B cell (primary cell): ENCODE results near the gene WIPF1. TPM values are rescaled to one million over a fixed set of nuclear protein-coding genes. Genes with fewer than 3 reads are reported as not detected.
A peak's percentile ranks its signal among the peaks of the same experiment; 100 is the strongest.

Source experiments
- ATAC-seq: fragments of 200-7000 bp; cut with Tn5 transposase; one replicate; pipeline ENCODE4 v1.10.0; 2021; ENCODE audit warnings: low read depth, mild to moderate bottlenecking, moderate number of reproducible peaks, moderate library complexity
- CTCF ChIA-PET: fragments of 350-600 bp; sonication (Branson Sonifier 250); formaldehyde crosslinking; loops from one replicate; lab custom pipeline; 2021; ENCODE audit warnings: antibody characterized with exemption, inconsistent platforms; lab: Charles Lee
- POLR2A ChIA-PET: fragments of 350-600 bp; sonication (Branson Sonifier 250); formaldehyde crosslinking; loops from one replicate; lab custom pipeline; 2021; ENCODE audit warnings: antibody characterized with exemption; lab: Charles Lee
- DNase-seq: peaks from one replicate; pipeline ENCODE4 v3.0.0; 2013
- H2AFZ ChIP-seq: 2 replicates; pipeline ENCODE4 v1.6.1; 2012; ENCODE audit warnings: mild to moderate bottlenecking, low read depth, low read length; ENCODE audit not compliant: insufficient read depth, poor library complexity, severe bottlenecking
- H3K27ac ChIP-seq, 2 donors: 1 replicate in 1 of 2; 2 replicates in 1 of 2; pipeline ENCODE4 v1.5.1; 2012 to 2013; ENCODE audit warnings: low read length in 2 of 2, mild to moderate bottlenecking in 2 of 2, moderate library complexity in 1 of 2
- H3K27me3 ChIP-seq, 4 experiments: fragments of 200-600 bp in 1 of 4; sonication (generic) in 1 of 4; replicated peaks in 1 of 4; 1 replicate in 2 of 4; 2 replicates in 2 of 4; pipeline versions ENCODE4 v1.6.1 to v1.7.0; 2013 to 2016; ENCODE audit warnings: low read length in 3 of 4, mild to moderate bottlenecking in 2 of 4, mixed read lengths in 1 of 4, moderate library complexity in 1 of 4; ENCODE audit not compliant: insufficient read depth in 4 of 4, control insufficient read depth in 3 of 4; ENCODE audit errors: control extremely low read depth in 1 of 4
- H3K36me3 ChIP-seq, 2 experiments: replicated peaks in 1 of 2; 1 replicate in 1 of 2; 2 replicates in 1 of 2; pipeline versions ENCODE4 v1.6.1 to v1.7.1; 2013; ENCODE audit warnings: low read length in 1 of 2; ENCODE audit not compliant: insufficient read depth in 2 of 2, control insufficient read depth in 1 of 2; ENCODE audit errors: control extremely low read depth in 1 of 2, extremely low read depth in 1 of 2
- H3K4me1 ChIP-seq, 2 donors: fragments of 200-600 bp in 1 of 2; sonication (generic) in 1 of 2; 1 replicate in 1 of 2; 2 replicates in 1 of 2; pipeline versions ENCODE4 v1.5.1 to v1.6.1; 2013 to 2017; ENCODE audit warnings: low read length in 2 of 2; ENCODE audit not compliant: control insufficient read depth in 2 of 2, insufficient read depth in 2 of 2
- H3K4me2 ChIP-seq: replicated peaks from 2 replicates; pipeline ENCODE3; 2012; ENCODE audit warnings: mild to moderate bottlenecking, low read depth, low read length; ENCODE audit not compliant: poor library complexity, severe bottlenecking
- H3K4me3 ChIP-seq, 5 experiments: fragments of 200-600 bp in 1 of 5; sonication (generic) in 1 of 5; 1 replicate in 3 of 5; 2 replicates in 2 of 5; pipeline versions ENCODE4 v1.5.1 to v1.7.0; 2011 to 2016; ENCODE audit warnings: low read length in 4 of 5, mild to moderate bottlenecking in 4 of 5, low read depth in 2 of 5, control low read depth in 1 of 5, moderate library complexity in 1 of 5; ENCODE audit not compliant: insufficient read depth in 1 of 5; ENCODE audit errors: control extremely low read depth in 1 of 5, extremely low read depth in 1 of 5
- H3K79me2 ChIP-seq: fragments of 200-600 bp; sonication (generic); one replicate; pipeline ENCODE4 v1.6.0; 2016; ENCODE audit warnings: low read length; ENCODE audit not compliant: control insufficient read depth, insufficient read depth
- H3K9ac ChIP-seq: fragments of 200-600 bp; sonication (generic); 2 replicates; pipeline ENCODE4 v1.6.1; 2017; ENCODE audit warnings: mild to moderate bottlenecking, low read length, moderate library complexity
- H3K9me3 ChIP-seq, 3 donors: one replicate each; pipeline versions ENCODE4 v1.6.1 to v1.7.1; 2013; ENCODE audit warnings: low read length in 2 of 3; ENCODE audit not compliant: control insufficient read depth in 2 of 3, insufficient read depth in 1 of 3; ENCODE audit errors: control extremely low read depth in 1 of 3
- H4K20me1 ChIP-seq: 2 replicates; pipeline ENCODE4 v1.6.0; 2012; ENCODE audit warnings: mild to moderate bottlenecking, low read length; ENCODE audit not compliant: insufficient read depth, control insufficient read depth, poor library complexity, severe bottlenecking
- H3K27ac Mint-ChIP-seq: one replicate; pipeline ENCODE4 v1.8.0; 2021; ENCODE audit warnings: mixed read lengths
- H3K27me3 Mint-ChIP-seq: one replicate; pipeline ENCODE4 v1.8.0; 2021; ENCODE audit warnings: mixed read lengths
- H3K4me1 Mint-ChIP-seq: one replicate; pipeline ENCODE4 v1.8.0; 2021; ENCODE audit warnings: mixed read lengths
- H3K4me3 Mint-ChIP-seq: one replicate; pipeline ENCODE4 v1.8.0; 2021; ENCODE audit warnings: mixed read lengths
- H3K9me3 Mint-ChIP-seq: one replicate; pipeline ENCODE4 v1.8.0; 2022; ENCODE audit warnings: mixed read lengths; ENCODE audit not compliant: insufficient read depth
- CTCF ChIP-seq: fragments of 200-600 bp; IDR thresholded peaks from one replicate; pipeline ENCODE4 v1.8.0; 2022; ENCODE audit warnings: antibody characterized with exemption, mild to moderate bottlenecking
- EZH2 ChIP-seq: IDR thresholded peaks from 2 replicates; pipeline ENCODE4 v1.6.1; 2012; ENCODE audit warnings: borderline replicate concordance, low read depth, mild to moderate bottlenecking, moderate library complexity, low read length; ENCODE audit not compliant: insufficient read depth, poor library complexity, severe bottlenecking
- WGBS: methylation state at CpG from one replicate; pipeline ENCODE4 v1.1.5; 2013; ENCODE audit warnings: missing lambda C conversion rate; ENCODE audit not compliant: insufficient coverage; 5-methylcytosine and 5-hydroxymethylcytosine counted together
- intact Hi-C: fragments of 100-400 bp; cut with micrococcal nuclease; formaldehyde crosslinking; loops from one replicate; pipeline ENCODE4 v1.10.0; 2022
- polyA plus RNA-seq: library from polyadenylated mRNA; depleted of rRNA; stranded (reverse); fragments of >200 nt; gene quantifications from 2 replicates; pipeline ENCODE4 v1.2.3, GENCODE V29; 2012
- total RNA-seq, 2 donors: library from RNA; stranded (reverse); fragments of 120-200 nt in 1 of 2; gene quantifications; 1 replicate in 1 of 2; 2 replicates in 1 of 2; pipeline versions ENCODE4 v1.2.3 to v1.2.4, GENCODE V29; 2013 to 2022

WIPF1 gene
- total and polyA plus RNA-seq, 2 donors (not counting 1 experiment from before 2014, with no cell fraction given) = 137 to 390 TPM

GRCh38 chr2:174544802-174545201, 52.8 kb downstream of the WIPF1 start:
- ATAC-seq = no peak
- 100% methylated on average over 4 of the region's 5 CpGs for WGBS

GRCh38 chr2:174544156-174544555, 53.4 kb downstream of the WIPF1 start:
- H4K20me1 ChIP-seq = no peaks in the 10 kb centered on the region
- WGBS = 100% methylated on average over 2 of the region's 3 CpGs
- ATAC-seq (no peak), DNase-seq (no peak)
- no peak overlapping the region for H3K9ac ChIP-seq
- Mint-ChIP-seq H3K4me1 (no peaks in the 10 kb centered on the region), H3K4me3 (no peak overlapping the region), H3K27me3 (no peaks in the 10 kb centered on the region), H3K27ac (peak overlapping the region; percentile 10), H3K9me3 (no peaks in the 10 kb centered on the region)
- POLR2A ChIA-PET = interaction anchor here (0.6 kb wide), 1 partner anchor 109 kb away, joined by 3 read pairs; no protein-coding TSS in a partner anchor
- no peaks in the 10 kb centered on the region for H3K27me3 ChIP-seq
- H3K4me1 ChIP-seq = no peaks in the 10 kb centered on the region
- H3K9me3 ChIP-seq = peaks cover 0 to 6% (median 0%) of the 10 kb centered on the region in 3 donors
- H2AFZ ChIP-seq = no peak overlapping the region
- no peak for TF ChIP-seq CTCF
- TF ChIP-seq EZH2 = no peak
- H3K27ac ChIP-seq = no peak overlapping the region
- H3K36me3 ChIP-seq = no peaks in the 10 kb centered on the region
- H3K79me2 ChIP-seq = no peaks in the 10 kb centered on the region
- H3K4me3 ChIP-seq = no peak overlapping the region
- intact Hi-C loops = no loop called here
- CTCF ChIA-PET = interaction anchor here (1.0 kb wide), 1 partner anchor 81 kb away, joined by 4 read pairs; no protein-coding TSS in a partner anchor
- no peak overlapping the region for H3K4me2 ChIP-seq

More at GRCh38 chr2:174544802-174545201, 52.8 kb downstream of the WIPF1 start:
- Histone ChIP-seq H3K27ac (no peak overlapping the region), H4K20me1 (no peaks in the 10 kb centered on the region), H2AFZ (no peak overlapping the region), H3K36me3 (no peaks in the 10 kb centered on the region), H3K9ac (no peak overlapping the region), H3K27me3 (no peaks in the 10 kb centered on the region), H3K9me3 (peaks cover 0 to 6% (median 0%) of the 10 kb centered on the region in 3 donors), H3K4me2 (no peak overlapping the region), H3K4me1 (no peaks in the 10 kb centered on the region), H3K4me3 (no peak overlapping the region), H3K79me2 (no peaks in the 10 kb centered on the region)
- H3K4me1 Mint-ChIP-seq = no peaks in the 10 kb centered on the region
- DNase-seq = no peak
- ChIA-PET CTCF (interaction anchor here (1.0 kb wide), 1 partner anchor 82 kb away, joined by 4 read pairs; no protein-coding TSS in a partner anchor), POLR2A (no interaction called here)
- H3K4me3 Mint-ChIP-seq = no peak overlapping the region
- TF ChIP-seq EZH2 = no peak
- TF ChIP-seq CTCF = no peak
- intact Hi-C loops = no loop called here
- no peaks in the 10 kb centered on the region for H3K27me3 Mint-ChIP-seq
- H3K9me3 Mint-ChIP-seq = no peaks in the 10 kb centered on the region
- H3K27ac Mint-ChIP-seq = no peak overlapping the region
